HG02884 (cell line): Measurements from ENCODE around the gene SLC2A4RG.
A peak's percentile ranks its signal among the peaks of the same experiment; 100 is the strongest.

Experiments used
- ATAC-seq: cut with Tn5 transposase; IDR thresholded peaks from one replicate; pipeline ENCODE4 v1.9.1; 2021; ENCODE audit warnings: mild to moderate bottlenecking, moderate library complexity; ENCODE audit not compliant: unreplicated experiment

The SLC2A4RG gene

GRCh38 chr20:63698739-63699465 lies 40.7 kb upstream of the SLC2A4RG start:
- no peak for ATAC-seq

- no peak for ATAC-seq
Observed at GRCh38 chr20:63699466-63700198, 39.9 kb upstream of the SLC2A4RG start.

DNA sequence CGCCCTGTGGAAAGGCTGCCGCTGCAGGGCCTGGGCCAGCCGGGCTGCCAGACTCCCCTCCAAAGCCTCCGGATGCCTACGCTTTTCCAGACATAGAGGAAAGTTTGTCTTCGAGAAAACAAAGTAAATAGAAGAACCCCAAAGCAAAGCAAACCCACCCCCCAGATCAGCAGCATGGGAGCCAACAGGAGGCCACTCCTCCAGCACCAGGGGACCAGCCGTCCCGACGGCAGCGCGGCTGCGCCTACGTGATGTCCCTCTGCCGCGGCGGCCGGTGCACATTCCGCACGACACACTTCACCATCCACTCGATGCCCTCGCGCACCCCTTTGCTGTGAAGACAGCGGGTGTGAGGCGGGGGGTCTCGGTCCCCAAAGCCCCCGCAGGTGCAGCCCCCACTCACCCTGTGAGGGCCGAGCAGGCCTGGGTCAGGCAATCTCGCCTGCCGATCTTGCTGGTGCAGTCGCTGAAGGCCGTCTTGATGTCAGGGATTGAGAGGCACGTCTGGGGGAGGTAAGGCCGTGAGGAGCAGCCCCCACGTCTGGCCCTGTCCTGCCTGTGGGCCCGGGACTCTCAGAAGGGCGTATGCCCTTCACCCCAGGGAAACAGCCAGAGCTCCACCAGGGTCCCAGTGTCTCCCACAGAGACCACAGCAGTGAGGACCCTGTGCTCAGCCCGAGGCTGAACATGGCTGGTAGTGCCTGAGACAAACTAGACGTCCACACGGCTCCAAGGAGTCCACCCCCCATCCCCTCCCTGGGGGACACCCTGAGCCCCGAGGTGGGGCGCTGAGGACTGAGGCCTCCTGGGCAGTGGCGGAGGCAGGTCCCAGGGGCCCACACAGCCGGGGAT lies 39.2 kb upstream of the SLC2A4RG start:
- no peak for ATAC-seq

DNA sequence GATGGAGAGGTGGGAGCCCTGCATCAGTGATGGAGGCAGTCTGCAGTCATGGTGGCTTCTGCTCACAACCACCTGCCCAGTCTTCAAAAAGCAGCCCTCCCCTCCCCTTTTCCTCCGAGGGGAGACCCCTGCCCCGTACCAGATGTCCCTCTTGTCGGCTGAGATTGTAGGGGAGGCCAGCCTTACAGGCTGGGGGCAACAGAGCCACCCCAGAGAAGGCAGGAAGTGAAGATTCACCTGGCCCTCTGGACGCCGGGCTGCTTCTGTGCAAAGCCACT lies 38.6 kb upstream of the SLC2A4RG start:
- no peak for ATAC-seq

DNA sequence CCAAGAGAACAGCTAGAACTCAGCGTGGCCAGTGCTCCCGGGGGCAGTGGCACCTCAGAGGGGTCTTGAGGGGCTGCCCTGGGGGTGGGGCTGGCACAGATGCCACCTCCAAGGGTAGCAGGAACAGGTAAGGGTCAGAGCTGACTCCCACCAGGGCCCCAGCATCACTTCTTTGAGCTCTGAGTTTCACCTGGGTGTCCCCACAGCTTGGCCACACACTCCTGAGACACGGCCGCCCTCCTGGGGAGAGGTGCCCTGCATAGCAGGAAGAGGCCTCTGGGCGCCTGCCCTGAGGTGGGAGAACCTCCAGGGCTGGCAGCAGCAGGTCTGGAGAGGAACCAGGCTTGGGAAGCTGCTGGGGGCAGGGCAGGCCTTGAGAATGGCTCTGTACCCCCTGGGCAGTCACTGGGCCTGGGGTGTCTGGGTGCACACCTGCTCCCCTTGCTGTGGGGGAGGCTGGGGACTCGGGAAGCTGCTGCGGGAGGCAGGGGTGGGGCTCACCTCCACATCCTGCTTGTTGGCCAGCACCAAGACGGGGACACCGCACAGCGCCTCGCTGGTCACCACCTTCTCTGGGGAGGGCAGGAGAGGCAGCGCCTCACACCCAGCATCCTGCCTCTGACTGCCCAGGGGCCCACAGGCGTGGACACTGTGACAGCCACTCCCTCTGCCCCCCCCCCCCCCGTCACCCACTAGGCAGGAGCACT lies 38.1 kb upstream of the SLC2A4RG start:
- no peak for ATAC-seq

GRCh38 chr20:63702036-63702665 lies 37.4 kb upstream of the SLC2A4RG start:
- no peak for ATAC-seq

DNA sequence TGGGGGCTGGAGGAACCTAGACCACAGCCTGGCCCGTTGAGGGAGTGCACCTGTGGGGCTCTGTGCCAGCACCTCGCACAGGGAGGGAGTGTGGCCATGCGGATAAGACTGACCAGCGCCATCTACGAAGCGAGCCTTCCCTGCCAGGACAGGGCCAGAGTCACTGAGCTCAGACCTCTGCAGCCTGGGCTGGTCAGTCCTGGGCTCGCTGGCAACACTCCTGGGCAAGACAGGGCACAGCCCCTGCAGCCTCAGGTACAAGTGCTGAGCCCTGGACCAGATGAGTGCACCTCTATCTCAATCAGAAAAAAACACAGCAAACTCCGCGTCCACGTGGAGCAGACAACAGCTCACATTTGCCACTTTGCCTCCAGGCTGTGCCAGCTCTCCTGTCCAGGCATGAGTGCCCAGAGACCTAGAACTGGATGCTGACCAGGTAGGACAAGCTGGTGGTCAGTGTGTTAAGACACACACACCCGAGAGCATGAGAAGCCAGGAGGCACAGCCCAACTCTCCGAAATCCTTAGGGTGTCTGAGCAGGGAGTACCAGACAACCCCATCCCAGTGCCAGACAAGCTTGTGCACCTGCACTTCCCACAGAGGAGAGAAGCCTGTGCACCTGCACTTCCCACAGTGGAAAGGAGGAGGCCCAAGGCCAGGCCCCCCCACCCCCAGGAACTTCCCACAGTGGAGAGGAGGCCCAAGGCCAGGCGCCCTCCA lies 36.7 kb upstream of the SLC2A4RG start:
- ATAC-seq: no peak

GRCh38 chr20:63703471-63703975 lies 36.1 kb upstream of the SLC2A4RG start:
- ATAC-seq: no peak

DNA sequence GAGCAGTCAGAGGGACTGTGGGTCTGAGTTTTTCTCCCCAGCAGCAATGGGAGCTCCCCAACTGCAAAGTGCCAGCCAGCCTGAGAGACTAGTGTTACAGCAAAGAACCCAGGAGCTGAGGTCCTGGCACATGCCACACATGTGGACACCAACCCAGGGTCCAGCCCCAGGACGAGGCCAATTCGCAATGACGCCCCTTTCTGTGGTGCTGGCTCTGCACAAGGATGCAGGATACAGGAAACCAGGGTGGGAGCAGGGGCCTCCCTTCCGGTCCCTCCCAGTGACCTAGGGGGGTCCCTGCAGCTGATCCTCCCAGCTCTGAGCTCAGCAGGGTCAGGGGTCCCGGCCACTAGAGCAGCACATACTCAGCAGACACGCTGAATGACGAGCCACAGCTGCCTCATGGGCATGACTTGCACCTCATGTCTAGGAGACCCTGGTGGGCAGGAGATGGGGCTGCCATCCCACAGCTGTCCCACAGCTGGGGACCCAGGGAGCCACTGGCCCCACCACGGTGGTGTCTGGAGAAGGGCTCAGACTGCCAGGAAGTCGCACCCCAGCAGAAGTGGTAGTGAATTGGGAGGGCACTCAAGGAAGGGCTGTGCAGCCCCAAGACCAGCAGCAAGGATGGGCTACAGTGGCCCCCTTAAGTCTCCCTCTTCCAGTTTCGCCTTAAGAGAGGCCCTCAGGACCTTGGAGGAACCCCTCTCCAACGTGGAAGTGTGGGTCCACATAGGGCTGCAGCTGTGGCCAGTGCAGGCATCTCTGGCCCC lies 35.4 kb upstream of the SLC2A4RG start:
- ATAC-seq: no peak

DNA sequence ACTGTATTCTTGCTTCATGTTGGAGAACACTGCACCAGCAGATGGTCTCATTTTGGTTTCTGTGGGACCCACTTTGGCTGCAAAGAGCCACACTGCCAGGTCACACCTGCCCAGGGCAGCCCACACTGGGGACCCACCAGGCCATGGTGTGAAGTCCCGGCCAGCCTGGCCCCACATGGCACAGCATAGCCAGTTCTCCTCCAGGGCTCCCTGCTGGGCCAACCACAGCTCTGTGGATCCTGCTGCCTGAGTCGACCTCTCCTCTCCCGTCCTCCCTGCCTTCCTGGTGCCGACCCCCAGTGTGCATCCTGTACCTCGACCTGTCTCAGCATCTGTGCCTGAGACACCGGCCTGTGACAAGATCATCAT lies 34.8 kb upstream of the SLC2A4RG start:
- ATAC-seq: no peak

DNA sequence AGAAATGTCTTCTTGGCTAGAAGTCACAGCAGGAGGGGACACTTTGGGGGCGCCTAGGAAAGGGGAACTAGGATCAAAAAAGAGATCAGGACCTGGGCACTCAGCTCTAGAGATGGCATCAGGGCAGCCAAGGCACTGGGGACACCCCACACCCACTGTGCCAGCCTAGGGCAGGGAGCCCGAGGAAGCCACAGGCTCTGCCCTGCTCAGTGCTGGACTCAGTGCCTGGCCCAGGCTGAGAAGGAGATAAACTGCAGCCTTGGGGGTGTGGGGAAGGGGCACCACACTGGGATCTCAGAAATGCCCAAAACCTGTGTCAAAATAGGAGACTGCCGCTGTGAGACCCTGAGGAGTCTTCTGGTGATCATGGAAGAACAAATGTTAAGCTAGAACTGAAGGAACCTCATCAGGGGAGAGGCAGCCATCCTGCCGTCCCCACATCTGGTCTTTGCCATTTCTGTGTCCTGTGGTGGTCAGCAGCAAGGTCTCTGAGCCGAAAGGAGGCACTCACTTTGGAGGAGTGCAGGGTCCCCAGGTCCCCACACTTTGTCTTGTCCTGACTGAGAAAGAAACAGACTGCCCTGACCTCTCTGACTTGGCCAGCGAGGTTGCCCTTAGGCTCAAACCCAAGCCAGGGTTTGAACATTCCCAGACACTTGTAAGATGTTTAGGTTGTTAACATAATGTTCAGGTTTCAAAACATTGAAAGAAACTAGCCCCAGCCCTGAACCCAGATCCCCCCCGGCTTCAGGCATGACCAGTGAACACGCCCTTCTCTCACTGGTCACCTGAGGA lies 34.1 kb upstream of the SLC2A4RG start:
- no peak for ATAC-seq

GRCh38 chr20:63706027-63706695 lies 33.4 kb upstream of the SLC2A4RG start:
- no peak for ATAC-seq

- ATAC-seq: peak; percentile 22
Observed at GRCh38 chr20:63706852-63707557, 32.6 kb upstream of the SLC2A4RG start.

DNA sequence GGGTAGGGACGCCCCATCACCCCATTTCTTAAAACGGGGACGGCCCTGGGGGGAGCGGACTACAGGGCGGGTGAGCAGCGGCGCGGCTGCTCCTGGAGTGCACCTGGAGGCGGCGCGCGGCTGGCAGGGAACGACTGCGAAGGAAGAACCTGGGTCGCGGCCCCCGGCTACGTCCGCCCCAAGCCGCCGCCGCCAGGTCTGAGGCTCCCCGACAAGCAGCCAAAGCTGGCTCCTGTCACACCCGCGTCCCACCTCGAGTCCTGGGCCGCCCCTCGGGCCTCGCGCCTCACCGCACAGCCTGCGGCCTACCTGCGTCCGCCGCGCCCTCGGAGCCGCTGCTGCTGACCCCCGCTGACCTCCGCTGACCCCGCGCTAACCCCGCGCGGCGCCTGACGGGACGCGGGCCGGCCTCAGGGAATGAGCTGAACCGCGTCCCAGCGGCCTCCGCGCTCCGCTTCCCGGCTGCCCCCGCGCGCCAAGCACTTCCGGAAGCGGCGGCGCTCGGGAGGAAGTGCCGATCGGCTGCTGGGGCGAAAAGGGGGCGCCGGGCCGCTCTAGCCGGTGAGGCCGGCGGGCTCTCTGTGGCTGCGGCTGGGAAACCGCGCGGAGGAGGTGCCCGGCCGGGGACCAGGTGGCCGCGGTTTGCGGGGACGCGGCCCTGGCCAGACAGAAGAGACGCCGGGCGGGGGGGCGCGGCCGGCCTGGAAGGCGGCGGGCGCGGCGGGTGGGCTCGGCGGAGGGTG lies 31.8 kb upstream of the SLC2A4RG start, which contains the start of the genes ARFRP1 and ZGPAT:
ARFRP1 (minus strand) TSS at position 419 of the 743 bp plus-strand sequence. CDS start 885 bp downstream, outside the sequence.
ZGPAT (plus strand) TSS at position 482 of the 743 bp plus-strand sequence. CDS start 542 bp downstream, outside the sequence.
- ATAC-seq: peak; percentile 48

DNA sequence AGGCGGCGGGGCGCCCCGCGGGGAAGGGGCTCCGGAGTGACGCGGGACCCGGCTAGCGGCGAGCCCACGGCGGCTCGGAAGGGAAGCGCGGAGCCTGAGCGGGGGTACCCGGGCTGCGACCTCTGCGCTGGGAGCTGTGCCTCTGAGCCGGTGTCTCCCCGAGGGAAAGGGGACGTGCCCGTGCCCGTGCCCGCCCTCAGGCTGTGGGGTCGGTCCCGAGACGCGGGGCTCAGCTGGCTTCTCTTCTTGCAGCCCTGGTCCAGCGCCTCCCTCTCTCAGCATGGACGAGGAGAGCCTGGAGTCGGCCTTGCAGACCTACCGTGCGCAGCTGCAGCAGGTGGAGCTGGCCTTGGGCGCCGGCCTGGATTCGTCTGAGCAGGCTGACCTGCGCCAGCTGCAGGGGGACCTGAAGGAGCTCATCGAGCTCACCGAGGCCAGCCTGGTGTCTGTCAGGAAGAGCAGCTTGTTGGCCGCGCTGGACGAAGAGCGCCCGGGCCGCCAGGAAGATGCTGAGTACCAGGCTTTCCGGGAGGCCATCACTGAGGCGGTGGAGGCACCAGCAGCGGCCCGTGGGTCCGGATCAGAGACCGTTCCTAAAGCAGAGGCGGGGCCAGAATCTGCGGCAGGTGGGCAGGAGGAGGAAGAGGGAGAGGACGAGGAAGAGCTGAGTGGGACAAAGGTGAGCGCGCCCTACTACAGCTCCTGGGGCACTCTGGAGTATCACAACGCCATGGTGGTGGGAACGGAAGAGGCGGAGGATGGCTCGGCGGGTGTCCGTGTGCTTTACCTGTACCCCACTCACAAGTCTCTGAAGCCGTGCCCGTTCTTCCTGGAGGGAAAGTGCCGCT lies 31.1 kb upstream of the SLC2A4RG start:
- ATAC-seq: no peak
